Mucosa of rectum (tissue), 2 donors: ENCODE data around the gene LYST.
A peak's percentile ranks its signal among the peaks of the same experiment; 100 is the strongest.

Experiments
- H3K27ac ChIP-seq, 2 donors: one replicate each; pipeline ENCODE4 v1.7.0; 2013; ENCODE audit warnings: inconsistent platforms in 2 of 2, low read depth in 2 of 2, low read length in 2 of 2
- H3K27me3 ChIP-seq, 2 donors: one replicate each; pipeline ENCODE4 v1.7.0; 2013; ENCODE audit warnings: low read length in 2 of 2; ENCODE audit not compliant: control insufficient read depth in 2 of 2, insufficient read depth in 2 of 2
- H3K36me3 ChIP-seq, 2 donors: one replicate each; pipeline ENCODE4 v1.7.0; 2013; ENCODE audit warnings: low read length in 2 of 2; ENCODE audit not compliant: control insufficient read depth in 2 of 2, insufficient read depth in 2 of 2
- H3K4me1 ChIP-seq, 2 donors: one replicate each; pipeline ENCODE4 v1.7.0; 2013; ENCODE audit warnings: low read length in 2 of 2, mild to moderate bottlenecking in 1 of 2; ENCODE audit not compliant: control insufficient read depth in 2 of 2, insufficient read depth in 2 of 2
- H3K4me3 ChIP-seq, 2 donors: one replicate each; pipeline ENCODE4 v1.7.0; 2013; ENCODE audit warnings: low read length in 2 of 2
- H3K9ac ChIP-seq, 2 donors: one replicate each; pipeline ENCODE4 v1.7.0; 2013; ENCODE audit warnings: low read length in 2 of 2, low read depth in 1 of 2, mild to moderate bottlenecking in 1 of 2
- H3K9me3 ChIP-seq, 2 donors: one replicate each; pipeline ENCODE4 v1.7.0; 2013; ENCODE audit warnings: low read length in 2 of 2; ENCODE audit not compliant: control insufficient read depth in 2 of 2
- donor health status: healthy.
- donor health status: Normal muscosa, but diverticular disease.

LYST gene

GRCh38 chr1:235637756-235638534 is 228.8 kb downstream of the LYST start:
- H3K9ac ChIP-seq = no peak overlapping the region
- no peak overlapping the region for H3K27ac ChIP-seq
- H3K27me3 ChIP-seq = no peaks in the 10 kb centered on the region
- H3K4me1 ChIP-seq = peaks cover 3 to 10% of the 10 kb centered on the region in 2 donors
- no peak overlapping the region for H3K4me3 ChIP-seq
- H3K9me3 ChIP-seq = no peaks in the 10 kb centered on the region
- no peaks in the 10 kb centered on the region for H3K36me3 ChIP-seq

GRCh38 chr1:235635938-235636662 is 230.6 kb downstream of the LYST start:
- H3K36me3 ChIP-seq = no peaks in the 10 kb centered on the region

GRCh38 chr1:235632506-235633401 is 234.0 kb downstream of the LYST start:
- Histone ChIP-seq H3K9me3 (no peaks in the 10 kb centered on the region), H3K4me1 (peaks cover 3 to 10% of the 10 kb centered on the region in 2 donors), H3K27me3 (no peaks in the 10 kb centered on the region), H3K9ac (no peak overlapping the region), H3K36me3 (no peaks in the 10 kb centered on the region), H3K27ac (no peak overlapping the region), H3K4me3 (peak overlapping the region; percentile 27 to 56)

More at GRCh38 chr1:235635938-235636662, 230.6 kb downstream of the LYST start:
- H3K9ac ChIP-seq = no peak overlapping the region
- H3K27me3 ChIP-seq = no peaks in the 10 kb centered on the region
- no peaks in the 10 kb centered on the region for H3K9me3 ChIP-seq
- H3K4me1 ChIP-seq = peaks cover 3 to 10% of the 10 kb centered on the region in 2 donors
- peak overlapping the region in 1 of 2 donors; percentile 20 for H3K27ac ChIP-seq
- no peak overlapping the region for H3K4me3 ChIP-seq

- no peak overlapping the region for H3K27ac ChIP-seq
- no peaks in the 10 kb centered on the region for H3K27me3 ChIP-seq
- no peak overlapping the region for H3K9ac ChIP-seq
- H3K4me3 ChIP-seq = no peak overlapping the region
- H3K4me1 ChIP-seq = peaks cover 3 to 10% of the 10 kb centered on the region in 2 donors
- no peaks in the 10 kb centered on the region for H3K36me3 ChIP-seq
- H3K9me3 ChIP-seq = no peaks in the 10 kb centered on the region
These were observed 234.9 kb downstream of the LYST start for GRCh38 chr1:235631816-235632215.

GRCh38 chr1:235628316-235629005 is 238.2 kb downstream of the LYST start:
- H3K4me1 ChIP-seq = no peaks in the 10 kb centered on the region
- no peak overlapping the region for H3K4me3 ChIP-seq
- H3K9ac ChIP-seq = no peak overlapping the region
- no peak overlapping the region for H3K27ac ChIP-seq
- H3K36me3 ChIP-seq = no peaks in the 10 kb centered on the region
- no peaks in the 10 kb centered on the region for H3K9me3 ChIP-seq
- no peaks in the 10 kb centered on the region for H3K27me3 ChIP-seq

- no peaks in the 10 kb centered on the region for H3K36me3 ChIP-seq
- H3K4me1 ChIP-seq = no peaks in the 10 kb centered on the region
- H3K27ac ChIP-seq = no peak overlapping the region
- H3K4me3 ChIP-seq = no peak overlapping the region
- H3K9ac ChIP-seq = no peak overlapping the region
- H3K27me3 ChIP-seq = no peaks in the 10 kb centered on the region
- no peaks in the 10 kb centered on the region for H3K9me3 ChIP-seq
These were observed 240.9 kb downstream of the LYST start for GRCh38 chr1:235625831-235626230.

- no peaks in the 10 kb centered on the region for H3K27me3 ChIP-seq
- no peak overlapping the region for H3K9ac ChIP-seq
- H3K27ac ChIP-seq = no peak overlapping the region
- no peaks in the 10 kb centered on the region for H3K36me3 ChIP-seq
- no peaks in the 10 kb centered on the region for H3K9me3 ChIP-seq
- no peak overlapping the region for H3K4me3 ChIP-seq
- no peaks in the 10 kb centered on the region for H3K4me1 ChIP-seq
These were observed 241.4 kb downstream of the LYST start for GRCh38 chr1:235625340-235625739.

GRCh38 chr1:235624721-235625333 is 241.9 kb downstream of the LYST start:
- Histone ChIP-seq H3K27ac (no peak overlapping the region), H3K4me1 (no peaks in the 10 kb centered on the region), H3K9me3 (no peaks in the 10 kb centered on the region), H3K4me3 (no peak overlapping the region), H3K27me3 (no peaks in the 10 kb centered on the region), H3K36me3 (no peaks in the 10 kb centered on the region), H3K9ac (no peak overlapping the region)

- no peak overlapping the region for H3K9ac ChIP-seq
- H3K27ac ChIP-seq = no peak overlapping the region
- H3K4me3 ChIP-seq = no peak overlapping the region
- H3K4me1 ChIP-seq = no peaks in the 10 kb centered on the region
- no peaks in the 10 kb centered on the region for H3K9me3 ChIP-seq
- no peaks in the 10 kb centered on the region for H3K27me3 ChIP-seq
- H3K36me3 ChIP-seq = no peaks in the 10 kb centered on the region
These were observed 243.5 kb downstream of the LYST start for GRCh38 chr1:235622936-235623779.
